Loucy (cell line): ENCODE data around the gene UBE2F.

Experiments
- H2AFZ ChIP-seq: fragments of 200-600 bp; sonication (generic); 2 replicates; pipeline ENCODE4 v1.6.0; 2016; ENCODE audit warnings: antibody characterized with exemption, mild to moderate bottlenecking, low read length, moderate library complexity
- H3F3A ChIP-seq: fragments of 200-600 bp; 2 replicates; pipeline ENCODE4 v1.6.0; 2016; ENCODE audit warnings: antibody characterized with exemption, low read depth, mild to moderate bottlenecking
- H3K27me3 ChIP-seq: fragments of 200-600 bp; sonication (generic); 2 replicates; pipeline ENCODE4 v1.6.1; 2014; ENCODE audit warnings: low read length, mild to moderate bottlenecking; ENCODE audit not compliant: insufficient read depth, poor library complexity, severe bottlenecking
- H3K36me3 ChIP-seq: fragments of 200-600 bp; sonication (generic); 2 replicates; pipeline ENCODE4 v1.6.1; 2016; ENCODE audit warnings: low read length; ENCODE audit not compliant: insufficient read depth
- H3K4me1 ChIP-seq: fragments of 200-600 bp; sonication (generic); 2 replicates; pipeline ENCODE4 v1.5.1; 2014; ENCODE audit warnings: low read length, mild to moderate bottlenecking; ENCODE audit not compliant: insufficient read depth, poor library complexity, severe bottlenecking
- H3K4me2 ChIP-seq: fragments of 200-600 bp; sonication (generic); 2 replicates; pipeline ENCODE4 v1.6.0; 2014; ENCODE audit warnings: antibody characterized with exemption, low read length, low read depth, mild to moderate bottlenecking; ENCODE audit not compliant: poor library complexity, severe bottlenecking
- H3K4me3 ChIP-seq: fragments of 200-600 bp; sonication (generic); 2 replicates; pipeline ENCODE4 v1.5.1; 2014; ENCODE audit warnings: low read length, mild to moderate bottlenecking, mixed read lengths; ENCODE audit not compliant: poor library complexity, severe bottlenecking
- H3K79me2 ChIP-seq: fragments of 200-600 bp; sonication (generic); 2 replicates; pipeline ENCODE4 v1.6.1; 2014; ENCODE audit warnings: low read length; ENCODE audit not compliant: insufficient read depth
- H3K9ac ChIP-seq: fragments of 200-600 bp; sonication (generic); 2 replicates; pipeline ENCODE4 v1.6.0; 2014; ENCODE audit warnings: mild to moderate bottlenecking, low read depth, low read length, moderate library complexity; ENCODE audit not compliant: poor library complexity, severe bottlenecking
- H3K9me2 ChIP-seq: fragments of 200-600 bp; sonication (generic); replicated peaks from 2 replicates; pipeline ENCODE4 v1.6.1; 2016; ENCODE audit warnings: low read depth, low read length, mixed read lengths
- H3K9me3 ChIP-seq: fragments of 200-600 bp; sonication (generic); 2 replicates; pipeline ENCODE4 v1.6.1; 2014; ENCODE audit warnings: mild to moderate bottlenecking, antibody characterized with exemption, low read length, low read depth; ENCODE audit not compliant: insufficient read depth
- H4K20me1 ChIP-seq: fragments of 200-600 bp; sonication (generic); 2 replicates; pipeline ENCODE4 v1.6.0; 2014; ENCODE audit warnings: antibody characterized with exemption, low read length, mild to moderate bottlenecking; ENCODE audit not compliant: insufficient read depth, poor library complexity, severe bottlenecking
- CTCF ChIP-seq: fragments of 200-600 bp; sonication (generic); conservative IDR thresholded peaks from 2 replicates; pipeline ENCODE4 v1.5.1; 2014; ENCODE audit warnings: mild to moderate bottlenecking, antibody characterized with exemption, low read length
- EZH2phosphoT487 ChIP-seq: fragments of 200-600 bp; IDR thresholded peaks from 2 replicates; pipeline ENCODE4 v1.6.1; 2018; ENCODE audit warnings: antibody characterized with exemption, mild to moderate bottlenecking, moderate library complexity, borderline replicate concordance

UBE2F gene

GRCh38 chr2:238085899-238086298 is 119.1 kb downstream of the UBE2F start:
- Histone ChIP-seq H3K27me3 (no peaks in the 10 kb centered on the region), H3F3A (no peaks in the 10 kb centered on the region), H3K4me3 (no peak overlapping the region), H3K9me2 (no peaks in the 10 kb centered on the region), H4K20me1 (no peaks in the 10 kb centered on the region), H3K4me2 (no peak overlapping the region), H3K9ac (no peak overlapping the region), H2AFZ (no peak overlapping the region), H3K79me2 (no peaks in the 10 kb centered on the region), H3K9me3 (no peaks in the 10 kb centered on the region), H3K4me1 (peaks cover 8% of the 10 kb centered on the region), H3K36me3 (peaks cover 33% of the 10 kb centered on the region; the same call in 1 of the 2 replicates)
- TF ChIP-seq EZH2phosphoT487 = no peak
- no peak for TF ChIP-seq CTCF

GRCh38 chr2:238087211-238087610 is 120.4 kb downstream of the UBE2F start:
- TF ChIP-seq CTCF = no peak
- no peak for TF ChIP-seq EZH2phosphoT487

GRCh38 chr2:238090887-238091286 is 124.1 kb downstream of the UBE2F start:
- no peak overlapping the region for H3K4me2 ChIP-seq
- no peaks in the 10 kb centered on the region for H3F3A ChIP-seq
- no peaks in the 10 kb centered on the region for H4K20me1 ChIP-seq
- no peaks in the 10 kb centered on the region for H3K36me3 ChIP-seq
- no peaks in the 10 kb centered on the region for H3K79me2 ChIP-seq
- H3K4me3 ChIP-seq = no peak overlapping the region
- H3K9me2 ChIP-seq = no peaks in the 10 kb centered on the region
- TF ChIP-seq EZH2phosphoT487 = no peak
- H3K9ac ChIP-seq = no peak overlapping the region
- H3K9me3 ChIP-seq = no peaks in the 10 kb centered on the region
- no peaks in the 10 kb centered on the region for H3K27me3 ChIP-seq
- no peak overlapping the region for H2AFZ ChIP-seq
- H3K4me1 ChIP-seq = peaks cover 8% of the 10 kb centered on the region

More at GRCh38 chr2:238087211-238087610, 120.4 kb downstream of the UBE2F start:
- no peaks in the 10 kb centered on the region for H3K27me3 ChIP-seq
- H3K36me3 ChIP-seq = peaks cover 20% of the 10 kb centered on the region; the same call in 1 of the 2 replicates
- H3K79me2 ChIP-seq = no peaks in the 10 kb centered on the region
- no peaks in the 10 kb centered on the region for H3K9me3 ChIP-seq
- no peaks in the 10 kb centered on the region for H3K9me2 ChIP-seq
- peaks cover 8% of the 10 kb centered on the region for H3K4me1 ChIP-seq
- H2AFZ ChIP-seq = no peak overlapping the region
- no peak overlapping the region for H3K4me3 ChIP-seq
- no peaks in the 10 kb centered on the region for H3F3A ChIP-seq
- H4K20me1 ChIP-seq = no peaks in the 10 kb centered on the region
- no peak overlapping the region for H3K4me2 ChIP-seq
- H3K9ac ChIP-seq = no peak overlapping the region

GRCh38 chr2:238091436-238092060 is 124.7 kb downstream of the UBE2F start:
- Histone ChIP-seq H3K27me3 (no peaks in the 10 kb centered on the region), H3K4me3 (no peak overlapping the region), H3K9ac (no peak overlapping the region), H3K9me2 (no peaks in the 10 kb centered on the region), H3K4me1 (peaks cover 8% of the 10 kb centered on the region), H3K79me2 (no peaks in the 10 kb centered on the region), H3K36me3 (no peaks in the 10 kb centered on the region), H3K4me2 (no peak overlapping the region), H3F3A (no peaks in the 10 kb centered on the region), H3K9me3 (no peaks in the 10 kb centered on the region), H4K20me1 (no peaks in the 10 kb centered on the region), H2AFZ (no peak overlapping the region)
- TF ChIP-seq EZH2phosphoT487 = no peak
- no peak for TF ChIP-seq CTCF
